Stromal cell of bone marrow (primary cell): Measurements from ENCODE around the gene OR9A4.
"Not testable (repeated sequence)": the region's sequence is repeated elsewhere in the genome, so short reads cannot be mapped to it uniquely, and the experiment has no call there.

Experiments used
- DNase-seq: peaks from one replicate; pipeline ENCODE4 v3.0.0-alpha.2; 2012; ENCODE audit warnings: low read depth

The OR9A4 gene, protein sequence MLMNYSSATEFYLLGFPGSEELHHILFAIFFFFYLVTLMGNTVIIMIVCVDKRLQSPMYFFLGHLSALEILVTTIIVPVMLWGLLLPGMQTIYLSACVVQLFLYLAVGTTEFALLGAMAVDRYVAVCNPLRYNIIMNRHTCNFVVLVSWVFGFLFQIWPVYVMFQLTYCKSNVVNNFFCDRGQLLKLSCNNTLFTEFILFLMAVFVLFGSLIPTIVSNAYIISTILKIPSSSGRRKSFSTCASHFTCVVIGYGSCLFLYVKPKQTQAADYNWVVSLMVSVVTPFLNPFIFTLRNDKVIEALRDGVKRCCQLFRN

DNA sequence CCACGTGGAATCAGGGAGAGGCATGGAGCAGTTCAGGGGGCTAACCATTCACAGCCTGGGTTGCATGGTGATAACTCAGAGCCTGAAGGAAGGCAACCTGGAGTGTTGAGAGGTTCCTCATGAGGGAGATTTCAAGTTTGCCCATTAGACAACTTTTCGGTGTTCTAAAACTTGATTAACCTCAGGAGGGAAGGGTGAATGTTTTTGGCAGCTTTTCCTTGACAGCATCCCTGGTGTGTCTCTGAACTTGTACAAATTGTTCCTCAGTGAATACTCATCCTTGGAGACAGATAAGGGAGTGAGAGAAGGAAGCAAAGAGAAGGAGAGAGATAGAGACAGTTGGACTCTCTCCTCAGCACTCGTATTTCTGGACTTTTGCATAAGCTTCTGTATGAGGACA is at the start of gene OR9A4:
Gene OR9A4, plus strand, starts transcription at position 301 of the 400 bp plus-strand sequence. CDS start 2,477 bp downstream, outside the sequence.
- DNase-seq: no peak

DNA sequence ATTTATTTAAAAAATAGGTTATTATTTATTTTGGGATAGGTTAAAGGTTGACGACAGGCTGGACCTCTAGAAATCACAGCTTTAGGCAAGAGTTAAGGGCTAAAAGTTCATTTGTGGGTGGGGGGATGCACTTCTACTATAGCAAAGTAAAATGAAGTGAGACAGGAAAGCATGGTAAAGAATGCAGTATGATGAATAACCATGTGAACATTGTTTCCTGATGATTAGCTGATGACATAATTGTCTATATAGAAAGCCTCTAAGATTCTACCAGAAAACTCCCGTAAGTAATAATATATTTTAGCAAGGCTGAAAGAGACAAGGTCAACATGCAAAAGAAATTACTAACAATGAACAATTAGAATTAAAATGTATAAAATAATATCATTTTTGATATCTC is 49.2 kb upstream of the OR9A4 start:
- no peak for DNase-seq

DNA sequence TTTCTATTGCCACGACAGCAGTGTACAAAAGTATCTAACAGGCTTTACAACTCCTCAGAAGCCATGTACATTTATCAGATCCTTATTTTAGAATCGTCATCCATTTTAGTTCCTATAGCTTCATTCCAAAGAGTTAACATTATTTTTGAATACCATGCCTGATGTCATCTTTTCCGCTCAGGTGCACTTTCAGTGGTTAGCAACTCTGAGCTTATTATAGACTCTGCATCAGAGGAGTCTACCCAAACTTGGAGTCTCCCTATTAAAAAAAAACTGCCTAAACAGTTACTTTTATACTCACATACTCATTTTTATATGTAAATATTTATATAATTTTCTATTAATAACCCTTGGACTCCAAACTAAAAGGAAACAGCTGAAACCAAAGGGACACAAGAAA is 43.3 kb upstream of the OR9A4 start:
- no peak for DNase-seq

DNA sequence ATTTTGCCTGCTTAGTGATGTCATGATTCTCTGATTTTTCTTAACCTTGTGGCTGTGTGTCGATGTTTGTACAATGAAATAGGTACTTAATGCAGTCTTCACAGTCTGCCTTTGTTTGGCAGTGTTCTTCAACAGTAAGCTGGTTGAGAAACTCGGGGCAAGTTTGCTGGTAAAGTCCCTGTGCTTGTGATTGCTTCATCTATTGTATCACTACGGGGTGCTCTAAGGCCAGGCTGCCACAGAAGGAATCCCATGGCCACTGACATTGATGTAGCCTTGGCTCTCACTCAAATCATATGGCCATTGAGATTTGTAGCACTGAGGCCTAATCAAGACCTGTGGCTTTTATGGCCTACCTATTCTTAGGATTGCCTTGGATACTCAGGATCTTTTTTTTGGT is 41.4 kb upstream of the OR9A4 start:
- no peak for DNase-seq

DNA sequence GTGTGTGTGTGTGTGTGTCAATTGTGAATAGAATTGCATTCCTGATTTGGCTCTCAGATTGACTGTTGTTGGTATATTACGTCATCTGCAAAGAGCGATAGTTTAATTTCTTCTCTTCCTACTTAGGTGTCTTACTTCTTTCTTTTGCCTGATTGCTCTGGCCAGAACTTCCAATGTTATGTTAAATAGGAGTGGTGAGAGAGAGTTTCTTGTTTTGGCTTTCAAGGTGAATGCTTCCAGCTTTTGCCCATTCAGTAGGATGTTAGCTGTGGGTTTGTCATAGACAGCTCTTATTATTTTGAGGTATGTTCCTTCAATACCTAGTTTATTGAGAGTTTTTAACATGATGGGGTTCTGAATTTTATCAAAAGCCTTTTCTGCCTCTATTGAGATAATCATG is 40.7 kb upstream of the OR9A4 start:
- no peak for DNase-seq

DNA sequence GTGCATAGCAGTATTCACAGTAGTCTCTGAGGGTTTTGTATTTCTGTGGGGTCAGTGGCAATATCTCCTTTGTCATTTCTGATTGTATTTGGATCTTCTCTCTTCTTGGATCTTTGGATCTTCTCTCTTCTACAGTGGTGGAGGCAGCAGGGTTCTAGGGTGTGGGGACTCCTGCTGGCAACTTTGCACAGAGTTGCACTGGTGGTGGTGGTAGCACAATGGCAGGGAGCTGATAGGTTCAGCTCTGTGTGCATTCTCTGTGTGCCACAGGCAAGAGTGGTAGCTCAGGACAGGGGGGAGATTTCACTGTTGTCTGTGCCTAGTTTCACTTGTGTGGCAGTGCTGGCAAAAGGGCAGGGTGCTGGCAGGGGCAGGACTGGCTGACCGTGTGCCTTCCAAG is 39.8 kb upstream of the OR9A4 start:
- DNase-seq: no peak

DNA sequence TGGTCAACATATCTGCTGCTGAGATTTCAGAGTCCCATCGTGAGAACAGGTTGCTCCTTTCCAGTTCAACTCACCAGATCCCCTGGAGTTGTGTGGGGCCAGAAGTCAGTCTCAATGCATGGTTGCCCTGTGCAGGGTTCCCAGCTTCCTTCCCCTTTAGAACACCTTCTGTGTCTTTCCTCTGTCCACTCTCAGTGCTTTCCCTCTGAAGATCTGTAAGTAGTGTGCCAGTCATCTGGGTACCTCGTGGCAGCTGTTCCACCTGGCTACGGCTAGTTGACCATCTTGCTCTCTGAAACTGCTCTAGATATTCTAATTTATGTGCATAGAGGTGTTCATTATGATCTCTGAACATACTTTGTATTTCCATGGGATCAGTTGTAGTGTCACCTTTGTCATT is 38.8 kb upstream of the OR9A4 start:
- DNase-seq: no peak

DNA sequence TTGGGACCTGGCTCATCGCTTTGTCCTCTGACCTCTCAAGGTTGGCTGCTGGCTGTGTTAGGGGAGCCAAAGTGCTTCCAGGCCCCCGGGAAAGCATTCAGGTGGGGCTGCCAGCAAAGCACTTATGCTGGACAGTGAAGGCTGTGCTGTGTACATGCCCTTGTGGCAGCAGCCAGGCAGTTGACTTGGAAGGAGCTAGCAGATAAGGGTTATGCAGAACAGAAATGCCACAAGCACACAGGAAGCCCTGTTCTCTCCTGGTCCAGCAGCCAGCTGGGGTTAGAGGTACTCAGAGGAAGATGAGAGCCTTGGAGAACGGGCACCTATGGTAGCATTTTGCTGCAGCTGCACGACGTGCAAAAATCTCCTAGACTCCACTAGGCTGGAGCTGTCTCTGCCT is 35.2 kb upstream of the OR9A4 start:
- DNase-seq: no peak

DNA sequence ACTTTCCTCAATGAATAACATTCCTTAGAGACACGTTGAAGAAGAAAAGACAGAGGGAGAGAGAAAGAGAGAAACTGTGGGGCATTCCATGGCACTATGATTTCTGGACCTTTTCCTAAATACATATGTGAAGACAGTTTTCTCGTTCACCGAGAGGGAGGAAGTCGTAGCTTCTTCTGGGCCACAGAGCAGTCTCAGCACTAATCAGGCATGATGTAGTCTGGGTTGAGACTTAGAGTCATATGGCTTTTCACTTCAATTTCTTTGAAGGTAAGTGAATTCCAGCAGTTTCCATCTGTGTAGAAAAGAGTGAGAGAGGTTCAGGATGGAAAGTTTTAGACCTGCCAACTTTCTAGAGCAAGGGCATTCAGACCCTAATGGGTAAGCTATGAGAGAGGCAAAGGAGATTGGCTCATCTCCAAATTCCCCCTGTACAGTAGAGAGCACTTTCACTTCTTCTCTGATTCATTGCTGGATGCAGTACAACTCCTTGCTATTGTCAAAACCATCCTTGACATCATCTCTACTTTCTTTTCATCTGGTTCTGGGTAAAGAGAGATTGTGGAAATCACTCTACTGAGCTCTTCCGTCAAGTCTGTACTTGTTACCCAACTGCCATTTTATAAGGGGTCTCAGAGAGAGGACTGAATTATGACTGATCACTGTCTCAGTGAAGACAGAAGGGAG is 31.5 kb upstream of the OR9A4 start:
- DNase-seq: no peak

DNA sequence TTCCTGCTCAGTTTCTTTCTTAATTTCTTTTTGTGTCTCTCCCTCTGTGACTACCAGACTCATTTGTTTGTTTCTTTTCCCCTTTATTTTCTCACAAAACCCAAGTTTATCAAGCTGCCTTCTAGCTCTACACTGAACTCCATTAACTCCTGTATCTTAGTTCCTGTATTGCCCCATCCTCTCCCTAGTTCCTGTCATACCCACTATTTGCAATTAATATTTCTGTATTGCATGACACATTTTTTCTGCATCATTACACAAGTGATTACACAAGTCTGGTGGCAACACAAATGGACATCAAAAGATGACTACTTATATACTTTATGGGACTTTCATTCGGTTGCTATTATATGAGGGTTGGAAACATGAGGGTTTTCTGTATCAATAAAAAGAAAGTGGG is 26.9 kb upstream of the OR9A4 start:
- no peak for DNase-seq

DNA sequence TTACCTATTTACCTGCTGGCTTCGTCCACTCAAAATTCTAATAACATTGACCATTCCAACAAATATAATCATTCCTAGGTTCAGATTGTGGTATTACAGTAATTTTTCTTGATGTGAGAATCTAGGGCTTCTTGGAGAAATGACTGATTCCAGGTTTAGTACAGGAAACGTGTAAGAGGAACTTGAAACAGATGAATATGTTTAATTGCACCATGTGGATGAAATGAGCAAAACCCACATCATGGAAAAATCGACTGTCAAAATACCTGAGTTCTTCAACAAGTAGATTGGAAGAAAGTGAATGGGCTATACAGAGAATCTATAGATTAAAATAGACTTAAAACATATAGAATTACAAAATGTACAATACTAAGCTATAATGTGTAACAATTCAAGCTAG is 24.9 kb upstream of the OR9A4 start:
- no peak for DNase-seq

DNA sequence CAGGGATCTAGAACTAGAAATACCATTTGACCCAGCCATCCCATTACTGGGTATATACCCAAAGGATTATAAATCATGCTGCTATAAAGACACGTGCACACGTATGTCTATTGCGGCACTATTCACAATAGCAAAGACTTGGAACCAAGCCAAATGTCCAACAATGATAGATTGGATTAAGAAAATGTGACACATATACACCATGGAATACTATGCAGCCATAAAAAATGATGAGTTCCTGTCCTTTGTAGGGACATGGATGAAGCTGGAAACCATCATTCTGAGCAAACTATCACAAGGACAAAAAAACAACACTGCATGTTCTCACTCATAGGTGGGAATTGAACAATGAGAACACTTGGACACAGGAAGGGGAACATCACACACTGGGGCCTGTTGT is 16.8 kb upstream of the OR9A4 start:
- DNase-seq: not testable (repeated sequence)

DNA sequence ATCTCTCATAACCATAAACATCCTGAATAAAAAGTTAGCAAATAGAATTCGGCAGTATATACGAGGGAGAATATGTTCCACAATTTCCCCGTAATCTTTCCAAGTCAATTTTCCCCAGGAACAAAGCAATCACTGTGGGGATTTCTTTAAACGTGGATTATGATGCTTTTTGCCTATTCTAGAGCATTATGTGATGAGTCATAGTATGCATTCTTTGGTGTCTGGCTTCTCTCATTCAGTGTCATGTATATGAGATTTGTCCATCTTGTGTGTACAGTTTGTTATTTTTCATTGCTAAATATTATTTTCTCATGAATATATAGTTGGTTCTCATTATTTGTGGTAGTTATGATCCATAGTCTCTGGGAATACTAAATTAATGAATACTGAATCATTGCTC is 9.9 kb upstream of the OR9A4 start:
- no peak for DNase-seq

DNA sequence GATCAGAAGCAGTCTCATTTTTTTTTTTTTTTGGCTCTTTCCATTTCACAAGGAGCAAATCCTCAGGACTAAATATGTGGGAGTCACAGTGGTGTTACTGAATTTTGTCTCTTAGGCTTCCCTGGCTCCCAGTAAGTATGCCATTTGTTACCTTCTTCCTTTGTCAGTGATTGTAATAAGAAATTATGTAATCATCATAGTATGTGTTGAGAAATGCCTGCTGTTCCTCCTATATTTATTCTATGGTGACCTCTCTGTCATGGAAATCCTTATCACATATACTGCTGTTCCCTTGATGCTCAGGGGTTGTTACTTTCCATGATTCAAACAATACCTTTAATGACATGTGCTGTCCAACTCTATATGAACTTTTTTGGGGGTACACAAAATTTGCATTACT is 4.8 kb upstream of the OR9A4 start:
- no peak for DNase-seq

DNA sequence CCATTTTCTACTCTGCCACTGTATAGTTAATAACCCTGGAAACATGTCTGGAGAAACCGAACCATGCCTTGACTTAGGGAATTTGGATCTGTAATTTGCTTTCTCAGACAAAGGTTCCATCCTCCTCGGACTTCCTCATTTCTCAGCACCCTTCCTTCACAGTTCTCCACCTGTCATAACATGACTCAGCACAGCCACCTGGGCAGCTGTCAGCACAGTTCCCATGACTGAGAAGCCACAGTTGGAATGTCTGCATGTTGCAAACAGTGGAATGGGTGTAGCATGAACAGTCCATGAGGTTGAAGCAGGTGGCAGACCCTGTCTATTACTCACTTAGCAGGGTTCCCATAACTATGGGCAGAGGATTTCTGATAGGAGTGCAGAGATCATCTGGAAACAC is 634 bp upstream of the OR9A4 start:
- DNase-seq: no peak

DNA sequence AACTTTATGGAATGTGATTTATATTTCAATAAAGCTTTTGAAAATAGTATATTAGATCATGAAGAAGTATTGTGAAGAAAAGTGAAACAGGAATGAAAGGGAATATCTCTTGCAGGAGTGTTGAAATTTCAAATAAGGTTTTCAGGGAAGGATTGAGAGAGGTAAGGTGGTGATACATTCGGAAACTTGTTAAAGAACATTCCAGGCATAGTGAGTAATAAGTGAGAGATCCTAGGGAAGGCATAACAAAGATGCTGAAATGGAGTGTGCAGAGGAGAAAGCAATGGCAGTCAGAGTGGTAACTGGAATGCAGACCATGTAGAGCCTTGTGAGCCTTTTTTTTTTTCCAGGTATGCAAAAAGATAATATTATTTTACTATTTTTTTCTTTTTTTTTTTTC is 4.1 kb downstream of the OR9A4 start:
- no peak for DNase-seq

DNA sequence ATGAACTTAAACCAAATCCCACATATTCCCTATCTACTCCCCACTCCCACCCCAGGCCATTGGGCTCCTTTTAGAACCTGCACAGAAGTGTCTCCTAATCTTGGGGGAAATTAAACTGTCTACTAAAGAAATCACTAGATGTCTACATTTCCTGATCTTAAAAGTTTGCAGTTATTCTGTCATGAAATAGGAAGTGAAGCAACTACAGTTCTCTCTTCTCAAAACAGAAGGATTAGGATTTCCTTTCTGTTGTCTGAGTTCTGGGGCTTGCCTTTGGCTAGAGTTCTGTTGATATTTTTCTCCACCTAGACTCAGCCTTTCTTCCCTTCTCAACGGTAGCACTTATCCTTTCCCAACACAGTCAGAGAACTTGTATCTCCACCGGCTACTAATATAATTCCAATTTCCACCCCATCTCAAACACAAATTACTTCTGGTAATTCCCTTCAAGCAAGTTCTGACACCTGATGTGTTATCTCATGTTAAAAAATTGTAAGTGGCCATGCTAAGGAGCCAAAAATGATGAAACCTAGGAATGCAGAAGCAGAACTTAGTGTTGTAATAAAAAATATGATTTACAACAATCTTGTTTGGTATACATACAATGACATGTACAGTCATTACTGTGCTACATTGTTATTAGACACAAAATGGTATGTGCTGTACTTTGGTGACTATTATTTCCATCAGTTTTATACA is 12.1 kb downstream of the OR9A4 start:
- DNase-seq: no peak

DNA sequence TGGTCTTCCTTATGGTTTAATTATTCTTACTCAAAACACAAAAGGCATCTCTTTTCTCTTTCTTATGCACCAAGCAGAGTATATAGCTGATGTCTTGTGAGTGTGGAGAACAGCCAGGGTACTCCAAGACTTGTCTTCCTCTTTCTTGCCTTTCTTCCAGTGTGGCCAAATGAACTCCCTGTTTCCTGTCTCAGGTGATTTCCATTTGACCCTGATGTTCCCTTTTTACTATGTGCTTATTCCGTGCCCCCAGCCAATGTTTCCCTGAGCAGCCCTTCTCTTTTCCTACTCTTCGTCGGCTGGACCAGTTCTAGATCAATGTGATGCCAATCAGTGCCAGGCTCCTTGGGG is 12.6 kb downstream of the OR9A4 start:
- DNase-seq: no peak

DNA sequence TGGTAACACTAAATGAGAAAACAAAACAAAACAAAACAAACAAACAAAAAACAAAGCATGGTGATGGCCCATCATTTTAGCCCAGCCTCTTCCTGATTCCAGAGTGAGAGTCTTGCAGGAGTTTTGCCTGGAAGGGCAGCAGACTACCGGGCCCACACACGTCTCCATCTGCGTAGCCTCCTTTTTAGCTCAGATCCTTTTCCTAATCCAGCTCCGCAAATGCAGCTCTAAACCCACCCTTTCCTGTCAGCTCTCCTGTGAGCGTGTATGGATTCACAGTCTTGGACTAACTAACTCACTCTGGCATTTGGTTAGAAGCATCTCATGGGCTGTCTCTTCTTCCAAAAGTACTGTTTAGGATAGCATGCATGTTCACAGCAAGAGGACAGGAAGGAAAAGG is 14.0 kb downstream of the OR9A4 start:
- DNase-seq: no peak

DNA sequence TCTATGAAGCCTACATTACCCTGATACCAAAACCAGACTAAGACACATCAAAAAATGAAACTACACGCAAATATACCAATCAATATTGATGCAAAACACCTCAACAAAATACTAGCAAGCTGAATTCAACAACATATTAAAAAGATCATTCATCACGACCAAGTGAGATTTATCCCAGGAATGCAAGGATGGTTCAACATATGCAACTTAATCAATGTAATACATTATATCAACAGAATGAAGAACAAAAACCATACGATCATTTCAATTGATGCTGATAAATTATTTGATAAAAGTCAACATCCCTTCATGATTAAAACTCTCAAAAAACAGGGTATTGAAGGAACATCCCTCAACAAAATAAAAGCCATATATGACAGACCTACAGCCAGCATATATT is 24.9 kb downstream of the OR9A4 start:
- no peak for DNase-seq

DNA sequence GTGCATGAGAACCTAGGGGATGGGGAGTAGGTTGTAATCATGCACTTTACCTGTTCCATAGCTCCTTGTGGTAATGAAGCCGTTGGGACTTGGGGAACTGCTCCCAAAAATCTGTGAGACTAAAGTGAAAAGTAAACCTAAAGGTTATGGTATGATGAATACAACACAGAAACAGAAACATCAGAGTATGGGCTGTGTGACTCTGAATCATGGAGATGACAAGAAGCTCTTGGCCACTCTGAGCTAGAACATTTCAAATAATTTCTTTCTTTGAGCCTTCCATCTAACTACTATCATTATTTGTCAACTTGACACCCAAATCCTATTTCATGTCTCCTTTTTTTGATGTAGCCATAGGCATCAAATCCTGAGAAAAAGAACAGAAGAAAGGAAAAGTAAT is 27.6 kb downstream of the OR9A4 start:
- DNase-seq: no peak

DNA sequence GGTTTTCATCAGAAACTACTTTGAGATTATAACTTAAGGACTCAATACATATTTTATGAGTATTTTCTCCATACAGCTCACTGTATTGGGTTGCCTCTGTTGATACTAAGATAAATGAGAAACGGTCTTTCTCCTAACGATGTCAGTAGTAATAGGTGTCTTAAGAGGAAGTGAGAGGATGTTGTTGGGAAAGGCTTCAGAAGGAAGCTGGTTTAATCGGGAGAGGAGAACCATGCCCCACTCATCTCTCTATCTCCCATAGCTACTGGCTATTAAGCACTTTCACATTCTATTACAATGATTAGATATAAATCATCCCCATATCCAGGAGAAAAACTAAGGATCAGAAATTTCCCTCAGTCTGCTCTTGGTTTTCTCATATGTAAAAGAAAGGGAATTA is 28.6 kb downstream of the OR9A4 start:
- no peak for DNase-seq

DNA sequence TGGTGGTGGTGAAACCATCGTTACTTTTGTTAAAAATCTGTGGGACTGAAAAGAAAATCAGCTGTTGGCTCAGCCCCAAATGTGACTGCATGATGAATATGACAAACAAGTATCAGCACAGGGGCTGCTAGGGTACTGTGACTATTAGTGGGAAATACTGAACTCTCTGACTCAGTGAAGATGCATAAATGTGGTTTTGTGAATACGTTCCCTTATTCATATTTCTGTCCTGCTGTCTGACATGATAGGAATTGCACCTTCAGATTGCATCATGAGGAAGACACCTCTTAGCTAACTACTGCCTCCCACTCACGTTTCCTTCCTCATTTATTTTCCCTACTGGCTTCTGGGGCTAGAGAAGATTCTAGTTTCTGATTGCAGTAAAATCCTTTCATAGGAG is 29.2 kb downstream of the OR9A4 start:
- no peak for DNase-seq

DNA sequence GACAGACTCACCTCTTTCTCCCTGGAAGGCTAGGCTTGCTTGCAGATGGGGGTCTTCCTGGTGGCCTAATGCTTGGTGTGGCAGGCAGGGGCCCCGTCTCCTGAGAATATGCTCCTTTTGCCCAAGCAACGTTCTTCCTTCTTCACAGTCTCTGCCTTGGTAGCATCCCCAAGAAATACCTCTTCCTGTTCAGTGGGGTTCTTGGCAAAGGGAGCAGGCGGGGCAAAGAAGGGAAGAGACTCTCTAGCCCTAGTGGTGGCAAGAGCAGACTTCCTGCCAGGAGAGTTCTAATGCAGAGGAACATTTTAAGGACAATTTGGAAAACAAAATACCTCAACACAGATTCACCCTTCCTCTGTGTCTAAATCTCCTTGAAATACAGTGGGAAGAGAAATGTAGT is 30.6 kb downstream of the OR9A4 start, which contains the start of gene CLEC5A:
Gene CLEC5A, minus strand, starts transcription at position 179 of the 400 bp plus-strand sequence. CDS start 682 bp downstream, outside the sequence.
- DNase-seq: no peak
